Kidney glomerular epithelial cell (primary cell): ENCODE data around the gene GAL3ST2.
"Not testable (repeated sequence)": the region's sequence is repeated elsewhere in the genome, so short reads cannot be mapped to it uniquely, and the experiment has no call there.

Experiments used
- DNase-seq: peaks from one replicate; lab custom pipeline; 2025; lab: John Stamatoyannopoulos, UW

GAL3ST2 gene

DNA sequence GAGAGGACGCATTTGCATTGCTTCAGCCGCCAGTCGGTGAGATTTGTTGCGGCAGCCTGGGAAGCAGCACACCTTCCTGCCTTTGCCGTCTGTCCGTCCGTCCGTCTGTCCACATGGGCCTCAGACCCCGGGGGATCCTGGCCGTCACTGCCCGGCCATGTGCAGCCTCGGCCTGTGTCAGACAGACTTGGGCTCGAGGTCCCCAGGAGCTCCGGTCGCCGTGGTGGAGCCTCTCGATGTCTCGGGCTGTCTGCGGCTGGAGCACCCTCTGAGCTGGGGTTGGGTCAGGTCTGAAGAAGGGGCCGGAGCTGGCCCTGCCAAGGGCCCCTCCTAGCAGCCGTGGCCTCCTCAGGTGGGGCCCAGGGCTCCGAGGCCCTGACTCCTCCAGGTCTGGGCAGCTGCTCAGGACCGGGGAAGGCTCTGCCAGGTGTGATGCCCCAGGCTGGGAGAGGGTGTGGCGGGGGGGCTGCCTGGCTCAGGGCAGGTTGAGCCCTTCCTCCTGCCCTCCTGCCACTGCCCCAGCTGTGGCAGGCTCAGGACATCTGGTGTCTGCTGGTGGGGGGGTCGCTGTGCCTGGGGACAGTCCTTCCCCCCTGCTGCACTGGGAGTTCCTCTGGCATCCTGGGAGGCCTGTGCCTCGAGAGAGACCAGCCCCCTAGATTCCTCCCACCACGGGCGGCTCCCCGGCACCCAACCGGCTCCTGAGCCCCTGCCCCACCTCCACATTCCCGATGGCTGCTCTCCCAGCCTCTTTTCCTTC, 44.2 kb downstream of the GAL3ST2 start:
- no peak for DNase-seq

GRCh38 chr2:241821460-241822263, 45.0 kb downstream of the GAL3ST2 start:
- DNase-seq = no peak

DNA sequence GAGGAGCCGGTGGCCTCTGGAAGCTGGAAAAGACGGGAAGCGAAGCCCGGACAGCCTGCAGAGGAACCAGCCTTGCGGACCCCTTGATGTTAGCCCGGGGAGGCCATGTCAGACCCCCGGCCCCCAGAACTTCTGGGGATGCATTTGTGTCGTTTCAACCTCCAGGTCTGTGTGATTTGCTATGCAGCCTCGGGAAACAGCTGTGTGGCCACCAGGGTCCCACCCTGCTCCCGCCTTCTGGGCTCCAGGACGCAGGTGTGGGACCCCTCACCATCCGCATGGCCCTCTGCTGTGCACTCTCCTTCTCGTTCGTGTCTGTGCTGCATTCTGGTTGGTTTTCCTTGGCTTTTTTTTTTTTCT, 45.6 kb downstream of the GAL3ST2 start:
- no peak for DNase-seq

GRCh38 chr2:241823531-241824437, 47.2 kb downstream of the GAL3ST2 start:
- not testable (repeated sequence) for DNase-seq

GRCh38 chr2:241827394-241827793, 50.8 kb downstream of the GAL3ST2 start:
- DNase-seq = no peak

DNA sequence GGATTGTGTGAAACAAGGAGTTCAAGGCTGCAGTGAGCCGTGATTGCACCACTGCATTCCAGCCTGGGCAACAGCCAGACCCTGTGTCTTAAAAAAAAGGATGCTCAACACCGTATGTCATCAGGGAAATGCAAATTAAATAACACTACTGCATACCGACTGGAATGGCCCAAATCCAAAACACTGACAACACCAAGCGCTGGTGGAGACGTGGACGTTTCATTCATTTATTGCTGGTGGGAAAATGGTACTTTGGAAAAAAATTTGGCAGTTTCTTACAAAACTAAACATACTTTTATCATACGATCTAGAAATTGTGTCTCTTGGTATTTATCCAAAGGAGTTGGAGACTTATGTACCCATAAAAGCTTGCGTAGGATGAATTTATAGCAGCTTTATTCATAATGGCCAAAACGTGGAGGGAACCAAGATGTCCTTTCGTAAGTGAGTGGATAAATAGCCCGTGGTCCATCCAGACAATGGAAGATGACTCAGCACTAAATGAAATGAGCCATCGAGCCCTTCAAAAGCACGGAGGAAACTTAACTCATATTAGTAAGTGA, 56.6 kb downstream of the GAL3ST2 start:
- no peak for DNase-seq

- DNase-seq = not testable (repeated sequence)
Observed at GRCh38 chr2:241833756-241834526, 57.3 kb downstream of the GAL3ST2 start.

DNA sequence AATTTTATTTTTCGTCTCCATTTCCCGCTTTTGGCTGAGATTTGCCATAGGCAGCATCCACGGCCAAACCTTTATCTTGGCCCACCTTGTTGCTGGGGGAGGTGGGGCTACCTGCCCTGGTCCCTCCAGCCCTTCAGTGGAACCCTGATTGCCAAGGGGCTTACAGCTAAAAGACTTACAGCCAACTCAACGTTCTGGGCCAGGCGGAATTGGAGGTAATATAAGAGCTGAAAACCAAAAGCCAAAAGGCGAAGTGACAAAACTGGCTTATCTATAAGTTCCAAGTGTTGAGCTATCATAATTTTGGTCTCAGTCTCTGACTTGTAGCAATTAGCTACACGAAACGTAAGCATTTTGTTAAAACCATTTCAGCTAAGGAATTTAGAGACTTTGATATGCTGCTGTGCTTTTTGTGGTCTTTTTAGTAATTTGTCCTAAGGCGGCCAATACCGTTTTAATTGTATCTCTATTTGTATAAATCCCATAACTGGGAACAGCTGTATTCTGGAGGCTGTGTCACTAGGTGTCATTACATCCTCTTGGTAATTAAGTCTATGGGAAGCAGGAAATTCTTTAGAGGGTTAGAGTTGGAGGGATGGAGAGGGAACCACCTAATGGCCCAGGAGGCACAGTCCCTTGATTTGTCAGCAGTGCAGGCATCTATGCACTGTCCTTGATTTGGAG, 58.0 kb downstream of the GAL3ST2 start:
- no peak for DNase-seq

- no peak for DNase-seq
Observed at GRCh38 chr2:241835611-241836010, 59.0 kb downstream of the GAL3ST2 start.

DNA sequence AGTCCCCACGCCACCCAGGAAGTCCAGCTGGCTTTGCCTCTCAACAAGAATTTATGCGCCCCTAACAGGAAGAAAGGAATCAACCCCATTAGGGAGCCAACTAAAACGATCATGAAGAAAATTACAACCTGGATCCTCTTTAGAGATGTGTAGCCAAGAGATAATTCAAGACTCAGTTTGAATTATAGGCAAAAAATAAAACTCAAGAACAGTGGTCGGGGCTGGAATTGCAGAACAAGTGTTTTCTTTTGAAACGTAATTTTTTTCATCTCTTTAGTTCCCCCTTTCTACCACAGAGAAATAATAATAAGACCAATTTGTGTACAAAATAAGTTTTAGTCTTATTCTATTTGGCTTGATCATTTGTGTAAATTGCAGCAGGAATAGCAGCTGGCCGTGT, 59.7 kb downstream of the GAL3ST2 start:
- no peak for DNase-seq

DNA sequence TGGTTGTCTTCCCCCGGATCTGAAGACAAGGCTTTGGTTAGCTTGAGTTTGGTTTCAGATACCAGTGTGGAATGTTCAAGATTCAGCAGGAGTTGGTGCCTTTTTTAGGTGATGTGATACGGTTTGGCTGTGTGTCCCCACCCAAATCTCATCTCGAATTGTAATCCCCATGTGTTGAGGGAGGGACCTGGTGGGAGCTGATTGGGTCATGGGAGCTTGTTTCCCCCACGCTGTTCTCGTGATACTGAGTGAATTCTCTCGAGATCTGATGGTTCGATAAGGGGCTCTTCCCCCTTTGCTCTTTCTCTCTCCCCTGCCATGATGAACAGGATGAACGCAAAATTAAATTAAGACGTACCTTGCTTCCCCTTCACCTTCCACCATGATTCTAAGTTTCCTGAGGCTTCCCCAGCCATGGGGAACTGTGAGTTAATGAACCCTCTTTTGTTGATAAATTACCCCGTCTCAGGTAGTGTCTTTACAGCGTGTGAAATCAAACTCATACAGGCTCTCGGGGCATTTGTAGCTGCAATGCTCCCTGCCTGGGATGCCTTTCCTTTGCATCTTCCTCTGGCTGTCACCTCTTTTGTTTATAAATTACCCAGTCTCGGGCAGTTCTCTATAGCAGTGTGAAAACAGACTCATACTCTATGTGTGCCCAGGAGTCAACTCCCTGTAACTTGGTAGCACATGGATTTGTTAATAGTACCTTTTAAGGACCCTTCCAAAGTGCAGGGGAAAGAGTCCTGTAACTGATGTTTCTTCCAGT, 60.8 kb downstream of the GAL3ST2 start:
- DNase-seq = no peak

GRCh38 chr2:241841181-241842066, 64.8 kb downstream of the GAL3ST2 start:
- no peak for DNase-seq

DNA sequence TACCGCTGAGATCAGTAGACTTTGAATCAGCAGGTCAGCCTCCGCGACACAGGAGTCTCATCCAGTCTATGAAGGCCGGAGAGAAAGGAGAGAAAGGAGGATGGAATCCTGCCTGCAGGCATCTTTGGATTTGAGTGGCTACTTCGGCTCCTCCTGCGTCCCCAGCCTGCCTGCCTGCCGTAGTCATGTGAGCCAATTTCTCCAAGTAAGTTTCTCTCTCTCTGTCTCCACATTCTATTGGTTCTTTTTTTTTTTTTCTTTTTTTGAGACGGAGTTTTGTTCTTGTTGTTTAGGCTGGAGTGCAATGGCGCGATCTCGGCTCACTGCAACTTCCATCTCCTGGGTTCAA, 65.4 kb downstream of the GAL3ST2 start:
- DNase-seq = no peak

- DNase-seq = no peak
Observed at GRCh38 chr2:241842620-241843211, 66.1 kb downstream of the GAL3ST2 start.

DNA sequence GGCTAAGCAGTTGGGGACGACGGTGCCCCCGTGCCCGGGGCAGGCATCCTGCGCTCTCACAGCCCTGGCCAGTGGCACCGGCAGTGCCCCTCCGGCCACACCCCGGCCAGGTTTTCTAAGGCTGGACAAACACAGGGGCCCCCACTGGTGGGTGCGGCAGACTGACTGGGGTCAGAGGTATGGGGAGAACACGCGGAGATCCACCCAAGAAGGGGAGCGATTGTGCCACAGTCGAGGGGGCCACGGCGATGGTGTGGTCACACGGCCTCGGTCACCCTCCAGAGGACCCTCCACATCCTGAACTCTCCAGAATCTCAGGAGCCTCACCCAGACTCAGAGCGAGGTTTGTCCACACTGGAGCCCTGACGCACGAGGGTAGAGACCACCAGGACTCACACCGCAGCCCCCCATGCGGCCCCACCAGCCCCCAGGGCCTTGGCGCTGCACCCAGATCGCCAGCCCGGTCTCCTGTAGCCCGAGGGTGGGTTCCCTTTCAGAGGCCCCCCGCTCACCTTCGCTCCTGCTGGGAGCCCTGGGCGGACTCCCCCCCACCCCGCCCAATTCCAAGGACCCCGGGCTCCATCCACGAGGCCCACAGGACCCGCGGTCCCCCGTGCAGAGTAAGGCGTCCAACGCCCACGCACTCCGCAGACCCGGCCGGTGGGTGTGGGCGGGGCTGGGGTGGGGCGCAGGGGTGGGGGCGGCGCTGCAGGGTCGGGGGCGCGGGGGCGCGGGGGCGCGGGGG, 66.9 kb downstream of the GAL3ST2 start:
- no peak for DNase-seq

DNA sequence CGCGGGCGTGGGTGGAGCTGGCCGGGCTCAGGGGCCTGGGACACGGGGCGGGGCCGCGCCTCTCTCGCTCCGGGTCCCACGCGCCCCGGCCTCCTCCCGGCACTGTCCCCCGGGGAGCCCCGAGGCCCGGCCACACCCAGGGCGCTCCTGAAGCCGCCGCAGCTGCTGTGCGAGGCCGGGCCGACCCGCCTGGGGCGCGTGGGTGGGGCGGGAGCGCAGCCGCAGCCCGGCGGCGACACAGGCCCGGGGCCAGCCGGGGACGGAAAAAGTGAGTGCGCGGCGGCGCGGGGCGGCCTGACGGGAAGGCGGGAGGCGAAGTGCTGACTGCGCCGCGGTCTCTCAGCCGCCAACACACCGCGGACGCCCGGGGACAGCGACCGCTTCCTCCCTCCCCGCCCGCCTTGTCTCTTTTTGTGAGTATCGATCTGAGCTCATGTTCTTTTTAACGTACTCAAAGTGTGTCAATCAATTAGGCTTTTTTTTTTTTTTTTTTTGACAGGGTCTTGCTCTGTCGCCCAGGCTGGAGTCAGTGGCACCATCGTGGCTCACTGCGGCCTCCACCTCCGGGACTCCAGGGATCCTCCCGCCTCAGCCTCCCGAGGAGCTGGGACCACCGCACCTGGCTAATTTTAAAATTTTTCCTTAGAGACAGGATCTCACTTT, 67.6 kb downstream of the GAL3ST2 start:
- DNase-seq = no peak

- DNase-seq = no peak
Observed at GRCh38 chr2:241844831-241845578, 68.4 kb downstream of the GAL3ST2 start.
